Stimulated activated CD8-positive, alpha-beta memory T cell treated with anti-CD3 and anti-CD28 coated beads, Interleukin-15, amount 100 ng/mL, for 4 hours (primary cell): Measurements from ENCODE around the gene PAK1.
"Not testable (repeated sequence)": the region's sequence is repeated elsewhere in the genome, so short reads cannot be mapped to it uniquely, and the experiment has no call there.

Source experiments
- DNase-seq, 2 donors: peaks; one replicate each; pipeline ENCODE4 v3.0.0-alpha.2; 2020; ENCODE audit warnings: low read depth in 2 of 2

Gene PAK1

GRCh38 chr11:77403211-77403610 lies 70.7 kb downstream of the PAK1 start:
- DNase-seq, result no peak

GRCh38 chr11:77402218-77402556 lies 71.7 kb downstream of the PAK1 start:
- DNase-seq, result no peak

DNA sequence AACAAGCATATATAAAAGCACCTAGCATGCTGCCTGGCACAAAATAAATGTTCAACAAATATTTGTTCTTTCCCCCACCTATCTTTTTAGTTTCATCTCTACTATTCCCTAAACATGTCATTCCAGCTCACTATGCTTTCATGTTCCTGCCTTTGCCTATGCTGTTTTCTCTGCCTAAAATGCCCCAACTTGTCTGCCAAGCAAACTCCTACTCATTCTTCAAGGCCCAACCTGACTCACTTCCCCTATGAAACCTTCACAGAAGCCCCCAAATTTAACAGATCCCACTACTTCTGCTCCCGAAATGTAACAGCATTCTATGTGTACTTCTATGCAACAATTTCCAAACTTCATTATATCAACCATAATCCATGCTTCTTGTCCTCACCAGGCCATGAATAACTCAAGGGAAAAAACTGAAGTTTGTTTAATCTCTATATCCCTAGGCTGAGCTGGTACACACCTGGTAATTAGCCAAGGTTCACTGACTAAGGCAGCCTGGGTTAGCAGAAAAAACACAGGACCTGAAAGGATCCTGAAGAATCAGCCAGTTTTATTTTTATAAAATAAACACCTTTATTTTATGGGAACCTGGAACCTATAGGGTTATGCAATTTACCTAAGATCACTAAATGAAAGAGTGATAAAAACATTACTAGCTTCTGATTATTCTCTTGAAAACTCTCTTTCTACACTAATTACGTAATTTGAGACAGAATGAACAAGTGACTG lies 72.2 kb downstream of the PAK1 start:
- no peak for DNase-seq

- DNase-seq, result no peak
These were observed 73.0 kb downstream of the PAK1 start for GRCh38 chr11:77400775-77401449.

DNA sequence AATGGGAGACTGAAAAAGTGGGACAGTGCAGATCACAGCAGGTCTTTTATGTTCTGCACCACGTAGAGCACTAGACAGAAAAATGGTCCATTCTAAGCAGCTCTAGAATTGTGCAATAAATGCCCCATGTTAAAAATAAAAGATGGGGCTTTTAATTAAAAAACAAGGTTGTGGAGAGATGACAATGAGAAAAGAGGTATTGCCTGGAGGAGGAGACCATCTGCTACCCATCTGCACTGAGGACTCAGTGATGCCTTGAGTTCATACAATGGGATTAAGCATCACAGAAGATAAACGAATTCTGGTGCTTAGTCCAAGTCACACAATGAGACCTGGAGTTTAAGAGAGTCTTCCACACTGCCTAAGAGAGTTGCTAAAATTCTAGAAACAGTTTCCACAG lies 73.6 kb downstream of the PAK1 start:
- no peak for DNase-seq

- DNase-seq, result no peak
These were observed 76.3 kb downstream of the PAK1 start for GRCh38 chr11:77397631-77398030.

DNA sequence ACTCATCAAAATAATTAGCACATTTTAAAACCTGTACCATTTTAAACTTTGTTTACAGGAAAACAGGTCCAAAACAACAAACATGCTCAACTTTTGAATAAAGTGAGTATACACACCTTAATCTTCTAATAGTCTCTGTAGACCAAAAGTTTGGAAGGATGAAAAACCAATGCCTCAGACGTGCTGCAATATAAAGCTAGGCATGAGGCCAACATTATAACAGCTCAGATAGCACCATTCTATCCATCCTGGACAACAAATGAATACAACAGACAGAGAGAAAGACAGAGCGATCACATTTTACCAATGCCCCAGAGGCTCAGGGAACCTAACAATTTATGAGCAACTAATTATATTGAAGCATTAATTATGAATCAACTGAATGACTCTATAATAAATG lies 77.0 kb downstream of the PAK1 start:
- DNase-seq, result no peak

DNA sequence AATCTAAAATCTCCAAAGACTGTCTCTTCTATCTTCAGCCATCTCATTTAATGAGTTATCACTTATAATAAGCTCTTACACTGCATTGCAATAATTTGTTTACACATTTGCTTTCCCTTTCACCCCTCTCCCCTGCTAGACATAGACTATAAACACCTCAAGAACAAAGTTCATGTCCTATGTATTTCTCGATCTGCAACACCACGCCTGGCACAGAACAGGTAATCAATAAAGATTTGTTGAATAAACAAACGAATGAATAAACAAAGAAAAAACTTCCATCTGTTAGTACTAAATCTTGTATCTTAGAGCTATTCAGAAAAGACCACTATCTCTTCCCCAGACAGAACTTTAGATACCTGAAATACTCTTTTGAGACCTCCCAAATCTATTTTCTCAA lies 77.6 kb downstream of the PAK1 start:
- DNase-seq, result no peak

- DNase-seq, result no peak
These were observed 78.3 kb downstream of the PAK1 start for GRCh38 chr11:77395460-77396173.

- no peak for DNase-seq
These were observed 81.1 kb downstream of the PAK1 start for GRCh38 chr11:77392842-77393241.

- DNase-seq, result no peak
These were observed 86.2 kb downstream of the PAK1 start for GRCh38 chr11:77387701-77388100.

GRCh38 chr11:77386178-77386577 lies 87.7 kb downstream of the PAK1 start:
- no peak for DNase-seq

DNA sequence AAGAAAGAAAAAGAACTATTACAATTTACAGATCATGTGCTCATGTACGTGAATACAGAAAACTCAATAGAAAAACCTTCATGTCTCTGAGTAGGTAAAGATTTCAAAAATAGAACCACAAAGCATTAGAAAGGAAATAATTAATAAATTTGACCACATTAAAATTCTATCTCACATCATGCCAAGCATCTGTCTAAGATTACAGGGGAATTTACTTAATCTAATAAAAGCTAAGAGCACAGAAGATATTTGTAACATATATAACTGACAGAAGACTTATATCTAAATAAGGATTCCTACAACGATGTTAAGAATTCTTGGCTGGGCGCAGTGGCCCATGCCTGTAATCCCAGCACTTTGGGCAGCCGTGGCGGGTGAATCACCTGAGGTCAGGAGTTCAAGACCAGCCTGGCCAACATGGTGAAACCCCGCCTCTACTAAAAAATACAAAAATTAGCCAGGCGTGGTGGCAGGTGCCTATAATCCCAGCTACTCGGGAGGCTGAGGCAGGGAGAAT lies 88.6 kb downstream of the PAK1 start:
- DNase-seq, result not testable (repeated sequence)

GRCh38 chr11:77384571-77384970 lies 89.3 kb downstream of the PAK1 start:
- no peak for DNase-seq

GRCh38 chr11:77383349-77383748 lies 90.5 kb downstream of the PAK1 start:
- not testable (repeated sequence) for DNase-seq

DNA sequence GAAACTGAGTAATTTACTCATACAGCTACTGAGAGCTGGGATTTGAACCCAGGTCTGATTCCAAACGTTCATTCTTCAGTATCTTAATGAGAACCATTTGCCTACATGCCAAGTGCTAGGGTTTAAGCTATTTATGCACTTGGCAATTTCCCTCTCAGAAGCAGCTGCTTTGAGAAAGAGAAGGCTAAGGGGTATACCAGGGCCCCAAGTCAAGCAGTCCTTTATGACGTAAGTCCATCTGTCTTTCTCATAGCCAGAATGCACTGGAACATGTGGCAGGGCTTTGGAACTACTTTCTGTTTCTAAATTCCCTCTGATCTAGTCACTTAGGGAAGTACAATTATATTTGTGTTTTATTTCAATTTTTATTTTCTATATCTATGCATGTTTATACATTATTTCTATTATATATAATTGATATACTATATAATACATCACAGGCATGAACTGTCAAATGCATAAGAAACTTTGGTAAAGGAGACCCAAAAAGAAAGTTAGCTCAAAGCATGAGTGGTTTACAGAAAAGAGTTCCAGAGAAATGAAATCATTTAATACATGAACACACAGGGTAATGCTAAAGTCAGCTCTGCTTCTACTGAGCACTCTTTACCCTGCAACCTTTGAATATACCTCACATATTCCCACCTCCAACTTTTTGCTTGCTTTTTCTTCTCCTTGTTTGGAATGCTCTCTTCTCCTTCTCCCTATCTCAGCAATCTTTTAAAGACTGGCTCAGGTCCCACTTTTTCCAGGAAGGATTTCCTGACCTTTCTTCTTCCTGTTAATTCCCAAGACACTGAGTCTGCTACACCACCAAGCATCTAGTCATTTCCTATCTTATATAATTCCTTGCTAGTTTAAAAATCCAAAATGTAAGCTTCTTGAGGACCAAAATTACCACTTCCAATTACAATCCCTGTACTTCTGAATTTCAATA lies 91.9 kb downstream of the PAK1 start:
- no peak for DNase-seq

DNA sequence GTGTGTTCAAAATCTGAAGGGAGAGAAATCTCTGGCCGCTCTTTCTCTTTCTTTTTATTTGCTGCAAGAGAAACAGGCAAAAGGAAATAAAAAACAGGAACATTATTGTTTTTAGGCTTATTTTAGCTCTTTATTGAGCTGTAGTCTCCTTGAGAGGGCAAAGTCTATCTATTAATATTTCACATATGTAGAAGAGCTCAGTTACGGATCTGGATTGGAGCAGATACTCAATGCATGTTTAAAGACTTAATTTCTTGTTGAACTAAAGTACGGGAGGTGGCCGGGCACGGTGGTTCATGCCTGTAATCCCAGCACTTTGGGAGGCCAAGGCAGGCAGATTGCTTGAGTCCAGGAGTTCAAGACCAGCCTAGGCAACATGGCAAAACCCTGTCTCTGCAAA lies 94.0 kb downstream of the PAK1 start:
- no peak for DNase-seq

DNA sequence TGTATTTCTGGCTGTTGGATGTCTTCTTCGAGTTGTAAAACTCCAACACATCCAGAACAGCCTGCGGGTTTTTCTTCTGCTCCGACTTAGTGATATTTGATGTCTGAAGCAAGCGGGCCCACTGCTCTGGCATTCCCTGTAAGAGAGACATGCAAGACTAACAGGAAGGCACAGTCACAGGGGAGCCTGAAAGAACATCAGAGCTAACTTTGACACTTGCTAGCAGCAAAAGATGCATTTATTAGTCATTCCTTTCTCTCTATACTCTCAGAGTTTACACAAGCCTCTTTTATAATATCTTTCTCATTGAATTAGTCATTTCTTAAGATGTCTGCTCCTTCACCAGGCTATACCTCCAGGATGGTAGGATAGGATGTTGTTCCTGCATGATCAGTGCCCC lies 94.6 kb downstream of the PAK1 start:
- no peak for DNase-seq

GRCh38 chr11:77377734-77378133 lies 96.2 kb downstream of the PAK1 start:
- DNase-seq, result no peak

DNA sequence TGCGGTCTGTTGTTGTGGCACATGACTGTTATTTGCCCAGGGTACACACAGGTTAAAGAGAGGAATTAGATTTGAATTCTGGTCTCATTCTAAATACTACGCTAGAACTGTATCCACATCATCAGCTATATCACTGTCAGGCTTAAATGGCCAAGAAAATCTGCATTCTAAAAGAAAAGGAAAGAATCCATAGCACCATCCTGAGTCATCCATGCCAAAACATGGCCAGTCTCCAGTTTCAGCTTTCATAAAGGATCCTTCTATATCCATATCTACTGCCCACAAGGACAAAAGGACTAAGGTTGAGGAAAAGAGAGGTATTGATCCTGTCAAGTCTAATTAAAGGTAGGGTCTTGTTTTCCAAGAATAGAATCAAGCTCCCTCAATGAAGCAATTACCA lies 98.8 kb downstream of the PAK1 start:
- no peak for DNase-seq

GRCh38 chr11:77374611-77375031 lies 99.3 kb downstream of the PAK1 start:
- DNase-seq, result no peak

GRCh38 chr11:77374108-77374507 lies 99.8 kb downstream of the PAK1 start:
- DNase-seq, result no peak
